Measurements from ENCODE around the gene UBE4A.

GRCh38 chr11:118418766-118419165 lies 59.4 kb downstream of the UBE4A start:
- no peak for TF ChIP-seq CTCF (IDR thresholded peaks at IDR 0.05)
- no peak for TF ChIP-seq YY1 (IDR thresholded peaks at IDR 0.05; ENCODE audit: low read depth)
- TF ChIP-seq EZH2phosphoT487 (IDR thresholded peaks at IDR 0.05; ENCODE audit: borderline replicate concordance, low read depth): no peak
- TF ChIP-seq CHD2 (IDR thresholded peaks at IDR 0.05; ENCODE audit: low read length, partially characterized antibody): no peak
- no peak for TF ChIP-seq ELF1 (IDR thresholded peaks at IDR 0.05)
- TF ChIP-seq, protein P1, sequence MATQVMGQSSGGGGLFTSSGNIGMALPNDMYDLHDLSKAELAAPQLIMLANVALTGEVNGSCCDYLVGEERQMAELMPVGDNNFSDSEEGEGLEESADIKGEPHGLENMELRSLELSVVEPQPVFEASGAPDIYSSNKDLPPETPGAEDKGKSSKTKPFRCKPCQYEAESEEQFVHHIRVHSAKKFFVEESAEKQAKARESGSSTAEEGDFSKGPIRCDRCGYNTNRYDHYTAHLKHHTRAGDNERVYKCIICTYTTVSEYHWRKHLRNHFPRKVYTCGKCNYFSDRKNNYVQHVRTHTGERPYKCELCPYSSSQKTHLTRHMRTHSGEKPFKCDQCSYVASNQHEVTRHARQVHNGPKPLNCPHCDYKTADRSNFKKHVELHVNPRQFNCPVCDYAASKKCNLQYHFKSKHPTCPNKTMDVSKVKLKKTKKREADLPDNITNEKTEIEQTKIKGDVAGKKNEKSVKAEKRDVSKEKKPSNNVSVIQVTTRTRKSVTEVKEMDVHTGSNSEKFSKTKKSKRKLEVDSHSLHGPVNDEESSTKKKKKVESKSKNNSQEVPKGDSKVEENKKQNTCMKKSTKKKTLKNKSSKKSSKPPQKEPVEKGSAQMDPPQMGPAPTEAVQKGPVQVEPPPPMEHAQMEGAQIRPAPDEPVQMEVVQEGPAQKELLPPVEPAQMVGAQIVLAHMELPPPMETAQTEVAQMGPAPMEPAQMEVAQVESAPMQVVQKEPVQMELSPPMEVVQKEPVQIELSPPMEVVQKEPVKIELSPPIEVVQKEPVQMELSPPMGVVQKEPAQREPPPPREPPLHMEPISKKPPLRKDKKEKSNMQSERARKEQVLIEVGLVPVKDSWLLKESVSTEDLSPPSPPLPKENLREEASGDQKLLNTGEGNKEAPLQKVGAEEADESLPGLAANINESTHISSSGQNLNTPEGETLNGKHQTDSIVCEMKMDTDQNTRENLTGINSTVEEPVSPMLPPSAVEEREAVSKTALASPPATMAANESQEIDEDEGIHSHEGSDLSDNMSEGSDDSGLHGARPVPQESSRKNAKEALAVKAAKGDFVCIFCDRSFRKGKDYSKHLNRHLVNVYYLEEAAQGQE (IDR thresholded peaks at IDR 0.05; ENCODE audit: low read depth, low read length): no peak
- TF ChIP-seq, protein P2, sequence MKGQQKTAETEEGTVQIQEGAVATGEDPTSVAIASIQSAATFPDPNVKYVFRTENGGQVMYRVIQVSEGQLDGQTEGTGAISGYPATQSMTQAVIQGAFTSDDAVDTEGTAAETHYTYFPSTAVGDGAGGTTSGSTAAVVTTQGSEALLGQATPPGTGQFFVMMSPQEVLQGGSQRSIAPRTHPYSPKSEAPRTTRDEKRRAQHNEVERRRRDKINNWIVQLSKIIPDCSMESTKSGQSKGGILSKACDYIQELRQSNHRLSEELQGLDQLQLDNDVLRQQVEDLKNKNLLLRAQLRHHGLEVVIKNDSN (IDR thresholded peaks at IDR 0.05; ENCODE audit: borderline replicate concordance, low read depth): no peak
- no peak for TF ChIP-seq MAX (IDR thresholded peaks at IDR 0.05; ENCODE audit: low read depth)
- TF ChIP-seq POLR2AphosphoS5 (IDR thresholded peaks at IDR 0.05; ENCODE audit: low read depth, low read length): no peak
- TF ChIP-seq RAD21 (IDR thresholded peaks at IDR 0.05; ENCODE audit: low read length): no peak
- no peak for TF ChIP-seq JUND (IDR thresholded peaks at IDR 0.05)
- TF ChIP-seq TCF12 (IDR thresholded peaks at IDR 0.05): no peak
- no peak for TF ChIP-seq FOXM1 (IDR thresholded peaks at IDR 0.05; ENCODE audit: low read depth)

Data from SK-N-SH (cell line).